Activated gamma-delta T cell treated with anti-CD3 and anti-CD28 coated beads, Interleukin-2, amount 50 U/mL, for 16 hours (primary cell): ENCODE measurements around the gene MAP6D1.

Source experiments
- DNase-seq: peaks from one replicate; pipeline ENCODE4 v3.0.0-alpha.2; 2020; ENCODE audit warnings: low read depth

Gene MAP6D1

GRCh38 chr3:183823963-183824362 is 1.4 kb downstream of the MAP6D1 start:
- no peak for DNase-seq

- DNase-seq, result no peak
Measured at GRCh38 chr3:183822631-183823030, 2.7 kb downstream of the MAP6D1 start.

- no peak for DNase-seq
Measured at GRCh38 chr3:183819831-183820230, 5.5 kb downstream of the MAP6D1 start.

- no peak for DNase-seq
Measured at GRCh38 chr3:183818706-183819624, 6.4 kb downstream of the MAP6D1 start.

- no peak for DNase-seq
Measured at GRCh38 chr3:183818041-183818620, 7.2 kb downstream of the MAP6D1 start.

- DNase-seq, result no peak
Measured at GRCh38 chr3:183817639-183818038, 7.7 kb downstream of the MAP6D1 start.

GRCh38 chr3:183816681-183817510 is 8.5 kb downstream of the MAP6D1 start:
- DNase-seq, result no peak

- DNase-seq, result no peak
Measured at GRCh38 chr3:183815951-183816475, 9.4 kb downstream of the MAP6D1 start.

GRCh38 chr3:183815563-183815940 is 9.8 kb downstream of the MAP6D1 start:
- DNase-seq, result no peak

- no peak for DNase-seq
Measured at GRCh38 chr3:183814240-183814639, 11.1 kb downstream of the MAP6D1 start.

GRCh38 chr3:183812761-183813445 is 12.5 kb downstream of the MAP6D1 start:
- DNase-seq, result no peak

- no peak for DNase-seq
Measured at GRCh38 chr3:183811638-183812037, 13.7 kb downstream of the MAP6D1 start.

- DNase-seq, result no peak
Measured at GRCh38 chr3:183810643-183811594, 14.5 kb downstream of the MAP6D1 start.

GRCh38 chr3:183809270-183809669 is 16.1 kb downstream of the MAP6D1 start:
- no peak for DNase-seq

GRCh38 chr3:183808355-183808754 is 17.0 kb downstream of the MAP6D1 start:
- DNase-seq, result no peak

- DNase-seq, result no peak
Measured at GRCh38 chr3:183807881-183808280, 17.5 kb downstream of the MAP6D1 start.

- DNase-seq, result no peak
Measured at GRCh38 chr3:183807209-183807728, 18.1 kb downstream of the MAP6D1 start.

- no peak for DNase-seq
Measured at GRCh38 chr3:183802989-183803388, 22.4 kb downstream of the MAP6D1 start.

GRCh38 chr3:183801601-183802000 is 23.8 kb downstream of the MAP6D1 start:
- no peak for DNase-seq

GRCh38 chr3:183800243-183800863 is 25.0 kb downstream of the MAP6D1 start:
- no peak for DNase-seq
